Aortic smooth muscle cell (primary cell): ENCODE data around the gene ARL4C. TPM values are rescaled to one million over a fixed set of nuclear protein-coding genes. Genes with fewer than 3 reads are reported as not detected.

Source experiments
- total RNA-seq: library from RNA; depleted of rRNA; stranded (reverse); fragments of >200 nt; gene quantifications from 2 replicates; pipeline ENCODE4 v1.2.3, GENCODE V29; 2014

Gene ARL4C
- total RNA-seq: 153 and 163 TPM in 2 replicates

GRCh38 chr2:234496835-234497593, at the start of gene ARL4C:
Gene ARL4C, minus strand, starts transcription at chr2:234497081. Its CDS starts 495 bp downstream, at chr2:234496586.

